ENCODE results near the gene DUSP22. TPM values are rescaled to one million over a fixed set of nuclear protein-coding genes. Genes with fewer than 3 reads are reported as not detected.

The DUSP22 gene
- total and polyA plus RNA-seq, 3 experiments from 2014 or later = 24.4 to 38.5 (median 25.3) TPM

DNA sequence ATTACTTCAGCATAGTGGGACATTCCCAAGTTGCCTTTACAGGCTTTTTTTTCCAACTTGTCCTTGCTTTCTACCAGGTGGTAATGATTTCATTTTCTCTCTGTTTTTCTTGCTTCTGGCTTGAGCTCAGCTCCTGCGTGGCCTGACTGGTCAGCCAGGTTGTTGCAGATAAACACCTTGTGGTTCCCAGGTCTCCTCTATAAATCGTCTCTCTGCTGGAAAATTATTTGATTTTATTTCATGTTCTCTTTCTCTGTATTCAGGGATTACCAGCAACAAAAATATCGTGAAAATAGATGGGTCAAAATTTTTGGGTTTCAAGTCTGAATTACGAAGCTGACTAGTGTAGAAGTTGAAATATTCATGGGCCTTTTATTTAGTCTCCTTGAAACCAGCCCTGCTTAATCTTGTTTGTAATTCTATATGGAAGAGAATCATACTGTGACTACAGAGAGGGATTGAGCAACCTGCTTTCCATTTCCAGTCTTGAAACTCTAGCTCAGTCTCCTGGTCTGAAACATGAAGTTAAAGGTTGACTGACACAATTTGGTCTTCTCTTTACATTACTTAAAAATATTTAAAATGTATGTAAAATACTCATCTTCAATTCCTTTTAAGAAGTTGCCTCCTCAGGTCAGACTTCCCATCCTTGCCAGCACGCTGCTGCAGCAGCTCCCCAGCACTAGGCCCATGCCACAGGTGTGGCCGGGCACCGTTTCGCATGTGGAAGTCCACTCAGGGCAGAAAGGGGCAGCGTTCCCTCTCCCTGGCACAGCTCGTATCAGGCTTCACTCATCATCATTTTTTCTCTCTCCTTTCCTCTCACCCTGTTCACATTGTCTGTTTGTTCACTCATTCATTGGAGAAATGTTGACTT, 7.1 kb downstream of the DUSP22 start:
- no peaks in the 10 kb centered on the region for H3K27me3 ChIP-seq (ENCODE audit: insufficient read depth, low read length, poor library complexity, severe bottlenecking)
- Mint-ChIP-seq H3K27ac (no peak overlapping the region), H3K36me3 (peaks cover 0 to 2% (median 0%) of the 10 kb centered on the region in 3 donors), H3K9me3 (no peaks in the 10 kb centered on the region), H3K27me3 (peaks cover 0 to 2% of the 10 kb centered on the region in 2 donors), H3K4me3 (no peak overlapping the region), H3K4me1 (peaks cover 25 to 35% (median 31%) of the 10 kb centered on the region in 3 donors)
- no peaks in the 10 kb centered on the region for H3K9me3 ChIP-seq (ENCODE audit: low read length)
- peaks cover 15% of the 10 kb centered on the region for H3K4me1 ChIP-seq (ENCODE audit: insufficient read depth, low read length)
- ChIA-PET CTCF (no interaction called here), POLR2A (no interaction called here)
- no peak overlapping the region for H3K27ac ChIP-seq (ENCODE audit: low read depth, low read length)
- DNase-seq = no peak
- no peaks in the 10 kb centered on the region for H3K36me3 ChIP-seq (ENCODE audit: insufficient read depth, low read length)
- no peak overlapping the region for H3K4me3 ChIP-seq (ENCODE audit: low read length)

DNA sequence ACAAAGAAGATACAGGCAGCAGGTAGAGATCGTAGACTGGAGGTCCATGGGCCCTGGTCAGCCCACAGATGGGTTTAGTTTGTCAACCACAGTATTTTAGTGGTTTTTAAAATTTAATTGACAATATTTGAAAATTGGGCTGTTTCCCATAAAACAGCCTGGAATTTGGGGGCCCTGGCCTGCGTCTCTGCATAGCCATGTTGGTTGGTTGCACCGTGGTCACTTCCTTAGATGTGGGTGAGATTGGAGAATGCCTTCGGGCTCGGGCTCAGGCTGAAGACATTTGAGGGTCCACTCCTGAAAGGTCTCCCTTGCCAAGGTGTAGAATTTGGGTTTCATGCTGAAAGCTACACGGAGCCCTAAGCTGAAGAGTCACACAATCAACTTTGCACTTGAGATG, 7.7 kb downstream of the DUSP22 start:
- no peaks in the 10 kb centered on the region for H3K36me3 ChIP-seq (ENCODE audit: insufficient read depth, low read length)
- H3K9me3 Mint-ChIP-seq = no peaks in the 10 kb centered on the region
- no peak overlapping the region for H3K4me3 ChIP-seq (ENCODE audit: low read length)
- no peak overlapping the region for H3K4me3 Mint-ChIP-seq
- ChIA-PET POLR2A (no interaction called here), CTCF (interaction anchor here (1.4 kb wide), 1 partner anchor 13 kb away, joined by 3 read pairs; no protein-coding TSS in a partner anchor)
- H3K4me1 ChIP-seq (ENCODE audit: insufficient read depth, low read length) = peaks cover 15% of the 10 kb centered on the region
- H3K4me1 Mint-ChIP-seq = peaks cover 24 to 28% (median 26%) of the 10 kb centered on the region in 3 donors
- H3K27ac Mint-ChIP-seq = no peak overlapping the region
- no peak overlapping the region for H3K27ac ChIP-seq (ENCODE audit: low read depth, low read length)
- H3K27me3 ChIP-seq (ENCODE audit: insufficient read depth, low read length, poor library complexity, severe bottlenecking) = no peaks in the 10 kb centered on the region
- no peaks in the 10 kb centered on the region for H3K9me3 ChIP-seq (ENCODE audit: low read length)
- H3K36me3 Mint-ChIP-seq = peaks cover 2 to 6% (median 5%) of the 10 kb centered on the region in 3 donors
- no peaks in the 10 kb centered on the region for H3K27me3 Mint-ChIP-seq
- DNase-seq = no peak

DNA sequence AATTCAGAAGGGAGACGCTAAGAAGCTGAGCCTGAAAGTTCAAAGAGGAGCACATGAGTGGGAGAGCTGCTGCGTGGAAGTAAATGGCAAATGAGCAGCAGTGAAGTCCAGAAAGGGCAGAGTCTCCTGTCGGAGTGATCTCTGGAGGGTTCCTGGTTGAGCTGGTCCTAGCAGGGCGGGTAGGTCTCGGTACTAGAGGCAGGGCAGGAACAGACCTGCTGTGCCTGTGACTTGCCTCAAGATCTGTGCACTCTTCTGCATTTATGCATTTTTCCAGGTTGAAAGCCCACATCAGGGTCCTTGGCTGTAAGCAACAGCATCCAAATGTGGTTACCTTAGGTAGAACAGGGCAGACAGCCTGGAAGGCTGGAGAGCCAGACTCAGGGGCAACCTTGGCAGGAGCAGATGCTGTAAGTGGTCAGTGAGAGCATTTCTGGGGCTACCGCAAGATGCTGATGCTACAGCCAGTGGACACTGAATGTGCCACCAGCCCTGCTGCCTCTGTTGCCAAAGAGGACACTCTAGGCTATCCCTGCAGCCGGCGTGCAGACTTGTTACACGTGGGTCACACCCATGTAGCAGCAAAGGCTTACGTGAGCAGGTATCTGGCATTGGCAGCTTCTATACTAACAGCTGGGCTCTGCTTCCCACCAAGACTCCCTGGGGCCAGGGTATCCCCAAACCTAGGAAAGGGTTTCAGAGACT, 8.4 kb downstream of the DUSP22 start:
- no peak overlapping the region for H3K27ac ChIP-seq (ENCODE audit: low read depth, low read length)
- Mint-ChIP-seq H3K36me3 (peaks cover 2 to 6% (median 5%) of the 10 kb centered on the region in 3 donors), H3K4me3 (no peak overlapping the region), H3K27ac (no peak overlapping the region), H3K4me1 (peaks cover 20 to 23% (median 22%) of the 10 kb centered on the region in 3 donors), H3K9me3 (no peaks in the 10 kb centered on the region), H3K27me3 (no peaks in the 10 kb centered on the region)
- CTCF ChIA-PET = interaction anchor here (1.4 kb wide), 1 partner anchor 12 kb away, joined by 3 read pairs; no protein-coding TSS in a partner anchor
- H3K4me1 ChIP-seq (ENCODE audit: insufficient read depth, low read length) = peaks cover 15% of the 10 kb centered on the region
- no peaks in the 10 kb centered on the region for H3K27me3 ChIP-seq (ENCODE audit: insufficient read depth, low read length, poor library complexity, severe bottlenecking)
- no peaks in the 10 kb centered on the region for H3K9me3 ChIP-seq (ENCODE audit: low read length)
- POLR2A ChIA-PET = no interaction called here
- H3K36me3 ChIP-seq (ENCODE audit: insufficient read depth, low read length) = no peaks in the 10 kb centered on the region
- no peak for DNase-seq
- H3K4me3 ChIP-seq (ENCODE audit: low read length) = no peak overlapping the region

DNA sequence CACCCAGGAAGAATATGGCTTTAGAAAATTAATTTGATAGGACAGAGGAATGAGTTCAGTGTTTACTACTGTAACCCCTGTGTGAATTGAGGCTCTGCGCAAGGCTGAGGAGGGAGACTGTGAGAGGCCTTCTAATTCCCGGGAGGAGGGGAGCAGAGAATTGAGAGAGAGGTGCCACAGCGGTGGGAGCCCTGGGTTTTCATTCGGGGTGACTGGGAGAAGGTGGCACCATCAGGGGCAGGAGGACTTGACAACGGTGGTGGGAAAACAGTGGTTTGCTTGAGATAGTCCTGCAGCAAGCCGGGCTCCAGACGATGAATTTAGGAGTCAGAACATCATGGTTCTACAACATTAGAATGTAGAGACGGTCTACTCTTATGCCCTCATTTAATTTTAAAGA, 9.2 kb downstream of the DUSP22 start:
- H3K27me3 Mint-ChIP-seq = no peaks in the 10 kb centered on the region
- no peak overlapping the region for H3K27ac Mint-ChIP-seq
- Histone ChIP-seq H3K4me1 (ENCODE audit: insufficient read depth, low read length) (peaks cover 7% of the 10 kb centered on the region), H3K27ac (ENCODE audit: low read depth, low read length) (no peak overlapping the region), H3K9me3 (ENCODE audit: low read length) (no peaks in the 10 kb centered on the region), H3K36me3 (ENCODE audit: insufficient read depth, low read length) (no peaks in the 10 kb centered on the region), H3K27me3 (ENCODE audit: insufficient read depth, low read length, poor library complexity, severe bottlenecking) (no peaks in the 10 kb centered on the region), H3K4me3 (ENCODE audit: low read length) (no peak overlapping the region)
- H3K36me3 Mint-ChIP-seq = peaks cover 2 to 6% (median 5%) of the 10 kb centered on the region in 3 donors
- ChIA-PET CTCF (interaction anchor here (1.4 kb wide), 1 partner anchor 11 kb away, joined by 3 read pairs; no protein-coding TSS in a partner anchor), POLR2A (no interaction called here)
- no peak overlapping the region for H3K4me3 Mint-ChIP-seq
- DNase-seq = no peak
- H3K4me1 Mint-ChIP-seq = peaks cover 11 to 16% (median 13%) of the 10 kb centered on the region in 3 donors
- no peaks in the 10 kb centered on the region for H3K9me3 Mint-ChIP-seq

DNA sequence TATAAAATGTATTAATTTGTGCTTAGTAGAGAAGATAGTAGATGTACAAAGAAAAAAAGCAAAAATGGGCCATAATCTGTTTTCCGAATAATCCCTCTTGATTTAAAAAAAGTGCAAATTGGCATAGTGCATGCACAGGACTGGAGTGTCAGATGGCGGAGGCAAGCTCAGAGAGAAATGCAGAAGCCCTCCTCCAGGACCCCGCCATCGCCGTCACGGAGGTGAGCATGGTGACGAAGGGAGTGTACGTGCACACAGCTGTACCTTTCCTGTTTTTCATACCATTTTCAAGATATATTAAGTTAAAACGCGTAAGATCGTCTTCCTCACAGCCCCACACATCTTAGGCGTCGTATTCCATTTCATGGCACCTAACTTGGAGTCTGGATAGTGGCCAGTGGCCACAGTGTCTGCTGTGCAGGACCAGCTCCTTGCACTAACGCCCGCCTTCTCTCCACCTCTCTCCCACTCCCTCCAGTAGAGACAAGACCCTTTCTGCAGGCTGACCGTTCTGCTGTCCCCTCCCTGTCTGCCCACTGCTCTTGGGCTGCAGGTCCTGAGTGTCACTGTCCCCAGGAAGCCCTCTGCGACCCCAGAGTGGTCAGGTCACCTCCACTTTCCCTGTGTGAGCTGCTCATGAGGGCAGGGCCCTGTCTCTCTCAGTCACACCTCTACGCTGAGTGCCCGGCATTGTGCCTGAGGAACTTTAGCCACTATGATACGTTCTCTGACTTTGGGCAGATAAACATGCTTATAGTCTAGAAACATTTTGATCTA, 9.8 kb downstream of the DUSP22 start:
- no peaks in the 10 kb centered on the region for H3K27me3 ChIP-seq (ENCODE audit: insufficient read depth, low read length, poor library complexity, severe bottlenecking)
- H3K9me3 ChIP-seq (ENCODE audit: low read length) = no peaks in the 10 kb centered on the region
- ChIA-PET POLR2A (no interaction called here), CTCF (interaction anchor here (0.7 kb wide), 1 partner anchor 116 kb away, joined by 3 read pairs; no protein-coding TSS in a partner anchor)
- H3K4me1 ChIP-seq (ENCODE audit: insufficient read depth, low read length) = peaks cover 2% of the 10 kb centered on the region
- no peak overlapping the region for H3K4me3 Mint-ChIP-seq
- H3K4me3 ChIP-seq (ENCODE audit: low read length) = no peak overlapping the region
- H3K27me3 Mint-ChIP-seq = no peaks in the 10 kb centered on the region
- no peak overlapping the region for H3K27ac Mint-ChIP-seq
- no peak for DNase-seq
- no peak overlapping the region for H3K27ac ChIP-seq (ENCODE audit: low read depth, low read length)
- peaks cover 2 to 6% (median 5%) of the 10 kb centered on the region in 3 donors for H3K36me3 Mint-ChIP-seq
- no peaks in the 10 kb centered on the region for H3K9me3 Mint-ChIP-seq
- peaks cover 5 to 11% (median 8%) of the 10 kb centered on the region in 3 donors for H3K4me1 Mint-ChIP-seq
- H3K36me3 ChIP-seq (ENCODE audit: insufficient read depth, low read length) = no peaks in the 10 kb centered on the region

DNA sequence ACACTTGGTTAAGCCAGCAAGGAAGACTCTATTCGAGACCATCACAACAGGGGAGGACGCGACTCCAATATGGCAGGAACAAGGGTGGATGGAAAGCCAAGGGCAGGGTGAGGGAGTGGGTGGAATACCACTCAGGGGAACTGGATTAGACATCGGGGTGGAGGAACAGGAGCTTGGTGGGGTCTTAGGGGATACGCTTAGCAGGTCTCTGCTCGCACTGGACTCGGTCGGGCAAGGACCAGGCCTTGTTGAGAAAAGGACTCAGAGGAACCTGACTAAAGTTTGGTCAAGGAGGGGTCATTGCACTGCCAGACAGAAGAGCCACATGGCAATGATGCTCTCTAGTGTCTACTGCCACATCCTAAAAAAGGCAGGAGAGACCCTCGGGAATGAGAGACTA, 10.5 kb downstream of the DUSP22 start:
- POLR2A ChIA-PET = interaction anchor here (0.7 kb wide), 1 partner anchor 132 kb away, joined by 3 read pairs; no protein-coding TSS in a partner anchor
- CTCF ChIA-PET = no interaction called here
- peaks cover 0 to 7% (median 1%) of the 10 kb centered on the region in 3 donors for H3K4me1 Mint-ChIP-seq
- no peaks in the 10 kb centered on the region for H3K4me1 ChIP-seq (ENCODE audit: insufficient read depth, low read length)
- no peak overlapping the region for H3K4me3 ChIP-seq (ENCODE audit: low read length)
- H3K9me3 ChIP-seq (ENCODE audit: low read length) = no peaks in the 10 kb centered on the region
- H3K27me3 Mint-ChIP-seq = no peaks in the 10 kb centered on the region
- no peaks in the 10 kb centered on the region for H3K9me3 Mint-ChIP-seq
- H3K36me3 Mint-ChIP-seq = peaks cover 2 to 6% (median 5%) of the 10 kb centered on the region in 3 donors
- no peak overlapping the region for H3K27ac ChIP-seq (ENCODE audit: low read depth, low read length)
- H3K27me3 ChIP-seq (ENCODE audit: insufficient read depth, low read length, poor library complexity, severe bottlenecking) = no peaks in the 10 kb centered on the region
- no peak overlapping the region for H3K27ac Mint-ChIP-seq
- no peak for DNase-seq
- no peaks in the 10 kb centered on the region for H3K36me3 ChIP-seq (ENCODE audit: insufficient read depth, low read length)
- no peak overlapping the region for H3K4me3 Mint-ChIP-seq

DNA sequence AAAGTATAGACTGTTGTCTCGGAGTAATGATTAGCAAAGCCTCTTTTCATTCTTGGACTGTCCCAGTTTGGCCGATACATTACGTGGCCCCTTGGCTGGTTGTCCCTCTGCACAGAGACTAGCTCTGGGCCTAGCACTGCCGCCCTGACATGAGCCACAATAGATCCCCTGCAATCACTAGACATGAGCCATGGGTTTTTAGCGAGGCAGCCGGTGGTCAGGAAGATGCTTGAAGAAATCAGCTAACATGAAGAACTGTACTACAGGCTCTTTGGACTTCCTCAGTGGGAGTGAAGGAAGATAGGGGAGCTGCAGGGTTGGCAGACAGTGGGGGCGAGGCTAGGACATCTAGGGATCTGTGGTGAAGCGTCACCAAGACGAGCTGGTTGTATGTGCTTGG, 11.0 kb downstream of the DUSP22 start:
- Histone ChIP-seq H3K27me3 (ENCODE audit: insufficient read depth, low read length, poor library complexity, severe bottlenecking) (no peaks in the 10 kb centered on the region), H3K4me3 (ENCODE audit: low read length) (no peak overlapping the region), H3K36me3 (ENCODE audit: insufficient read depth, low read length) (no peaks in the 10 kb centered on the region), H3K27ac (ENCODE audit: low read depth, low read length) (no peak overlapping the region), H3K4me1 (ENCODE audit: insufficient read depth, low read length) (no peaks in the 10 kb centered on the region), H3K9me3 (ENCODE audit: low read length) (no peaks in the 10 kb centered on the region)
- CTCF ChIA-PET = interaction anchor here (0.7 kb wide), 1 partner anchor 10 kb away, joined by 3 read pairs; no protein-coding TSS in a partner anchor
- no peak overlapping the region for H3K27ac Mint-ChIP-seq
- POLR2A ChIA-PET = interaction anchor here (0.7 kb wide), 1 partner anchor 132 kb away, joined by 3 read pairs; no protein-coding TSS in a partner anchor
- no peak overlapping the region for H3K4me3 Mint-ChIP-seq
- no peaks in the 10 kb centered on the region for H3K9me3 Mint-ChIP-seq
- H3K27me3 Mint-ChIP-seq = no peaks in the 10 kb centered on the region
- peaks cover 0 to 4% (median 0%) of the 10 kb centered on the region in 3 donors for H3K4me1 Mint-ChIP-seq
- no peak for DNase-seq
- peaks cover 2 to 6% (median 5%) of the 10 kb centered on the region in 3 donors for H3K36me3 Mint-ChIP-seq
